ENCODE data around the gene TRAF6.

DNA sequence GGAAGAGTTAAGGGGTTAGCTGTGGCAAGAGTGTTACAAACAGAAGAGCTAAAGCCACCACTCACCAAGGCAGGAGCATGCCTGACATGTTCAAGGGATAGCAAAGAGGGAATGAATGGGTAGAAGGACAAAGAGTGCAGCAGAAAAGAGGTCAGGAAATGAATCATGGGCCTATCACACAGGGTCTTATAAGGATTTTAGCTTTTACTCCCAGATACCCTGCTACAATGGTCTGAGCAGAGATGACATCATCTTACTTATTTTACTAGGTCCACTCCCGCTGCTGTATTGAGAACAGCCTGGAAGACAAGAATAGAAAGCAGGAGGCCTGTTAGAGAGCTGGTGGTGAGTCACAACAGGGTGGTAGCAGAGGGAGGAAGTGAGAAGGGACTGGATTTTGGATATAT, 9.8 kb downstream of the TRAF6 start:
- TF ChIP-seq CTCF (IDR thresholded peaks at IDR 0.05) (no peak), POLR2A (IDR thresholded peaks at IDR 0.05) (no peak)

Data from heart left ventricle (tissue), 13 donors.